Gastrocnemius medialis (tissue), 4 donors: ENCODE data around the gene CLSTN1.

ENCODE experiments used
- POLR2A ChIP-seq, 2 donors: fragments of 450-650 bp; IDR thresholded peaks; one replicate each; pipeline ENCODE4 v1.6.1; 2017; ENCODE audit warnings: antibody characterized with exemption in 2 of 2, mild to moderate bottlenecking in 2 of 2, moderate library complexity in 2 of 2
- TF ChIP-seq, protein P1 (sequence below), 5 experiments: fragments of 450-650 bp in 3 of 5; fragments of 200-600 bp in 2 of 5; sonication (generic) in 2 of 5; IDR thresholded peaks in 4 of 5; conservative IDR thresholded peaks in 1 of 5; 1 replicate in 4 of 5; 2 replicates in 1 of 5; pipeline ENCODE4 v1.5.1; 2016 to 2019; ENCODE audit warnings: antibody characterized with exemption in 5 of 5, mild to moderate bottlenecking in 3 of 5, moderate library complexity in 3 of 5

DNA sequence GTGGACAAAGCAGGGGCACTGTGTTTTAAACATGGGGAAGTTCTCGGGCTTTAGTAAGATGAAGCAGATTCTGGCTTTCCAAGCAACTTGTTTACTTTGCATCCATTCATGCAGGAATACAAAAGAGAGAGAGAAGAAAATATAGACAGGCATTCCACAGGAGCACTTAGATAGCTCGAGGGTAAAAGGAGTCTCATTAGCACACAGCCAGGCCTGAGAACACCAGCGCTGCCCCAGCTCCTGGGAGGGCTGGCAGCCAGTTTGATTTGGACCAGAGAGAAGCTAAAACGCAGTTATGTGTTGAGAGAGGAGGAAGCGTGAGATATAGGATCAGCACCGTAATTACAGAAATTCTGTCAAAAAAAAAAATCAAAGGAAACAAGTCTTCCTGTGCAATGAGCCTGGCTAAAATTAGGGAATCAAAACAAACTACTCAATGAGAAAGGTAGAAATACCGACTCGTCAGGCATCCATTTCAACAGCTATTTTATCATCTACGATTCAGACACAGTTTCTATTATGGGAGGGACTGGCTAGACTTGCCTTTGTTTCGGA, 68.2 kb downstream of the CLSTN1 start:
- TF ChIP-seq, protein P1, sequence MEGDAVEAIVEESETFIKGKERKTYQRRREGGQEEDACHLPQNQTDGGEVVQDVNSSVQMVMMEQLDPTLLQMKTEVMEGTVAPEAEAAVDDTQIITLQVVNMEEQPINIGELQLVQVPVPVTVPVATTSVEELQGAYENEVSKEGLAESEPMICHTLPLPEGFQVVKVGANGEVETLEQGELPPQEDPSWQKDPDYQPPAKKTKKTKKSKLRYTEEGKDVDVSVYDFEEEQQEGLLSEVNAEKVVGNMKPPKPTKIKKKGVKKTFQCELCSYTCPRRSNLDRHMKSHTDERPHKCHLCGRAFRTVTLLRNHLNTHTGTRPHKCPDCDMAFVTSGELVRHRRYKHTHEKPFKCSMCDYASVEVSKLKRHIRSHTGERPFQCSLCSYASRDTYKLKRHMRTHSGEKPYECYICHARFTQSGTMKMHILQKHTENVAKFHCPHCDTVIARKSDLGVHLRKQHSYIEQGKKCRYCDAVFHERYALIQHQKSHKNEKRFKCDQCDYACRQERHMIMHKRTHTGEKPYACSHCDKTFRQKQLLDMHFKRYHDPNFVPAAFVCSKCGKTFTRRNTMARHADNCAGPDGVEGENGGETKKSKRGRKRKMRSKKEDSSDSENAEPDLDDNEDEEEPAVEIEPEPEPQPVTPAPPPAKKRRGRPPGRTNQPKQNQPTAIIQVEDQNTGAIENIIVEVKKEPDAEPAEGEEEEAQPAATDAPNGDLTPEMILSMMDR (IDR thresholded peaks at IDR 0.05 in 4 of 5, conservative IDR thresholded peaks at IDR 0.05 in 1 of 5), result no peak
- TF ChIP-seq POLR2A (IDR thresholded peaks at IDR 0.05), result no peak
